Endothelial cell of umbilical vein (primary cell): ENCODE data around the gene METTL5.

Source experiments
- CTCF ChIP-seq, 2 donors: IDR thresholded peaks; 1 replicate in 1 of 2; 2 replicates in 1 of 2; pipeline ENCODE4 v1.5.1; 2011; ENCODE audit warnings: low read length in 2 of 2, mild to moderate bottlenecking in 2 of 2, moderate library complexity in 2 of 2, control low read depth in 1 of 2, inconsistent platforms in 1 of 2, low read depth in 1 of 2; ENCODE audit not compliant: insufficient read depth in 1 of 2; ENCODE audit errors: extremely low read depth in 1 of 2
- EZH2 ChIP-seq: IDR thresholded peaks from 2 replicates; pipeline ENCODE4 v1.6.1; 2012; ENCODE audit warnings: borderline replicate concordance, low read depth, mild to moderate bottlenecking, moderate library complexity, low read length, inconsistent platforms; ENCODE audit not compliant: severe bottlenecking
- GATA2 ChIP-seq: IDR thresholded peaks from 2 replicates; pipeline ENCODE4 v1.7.0; 2011; ENCODE audit warnings: low read depth, mild to moderate bottlenecking, moderate library complexity, mixed read lengths, low read length; ENCODE audit not compliant: insufficient read length, insufficient read depth
- JUN ChIP-seq: IDR thresholded peaks from 2 replicates; pipeline ENCODE4 v1.6.1; 2011; ENCODE audit warnings: borderline replicate concordance, low read depth; ENCODE audit not compliant: insufficient read length, insufficient read depth
- MAX ChIP-seq: IDR thresholded peaks from 2 replicates; pipeline ENCODE4 v1.6.1; 2011; ENCODE audit not compliant: insufficient read depth, insufficient read length
- MYC ChIP-seq: IDR thresholded peaks from one replicate; pipeline ENCODE4 v1.6.1; 2011; ENCODE audit warnings: mild to moderate bottlenecking, low read depth, low read length
- POLR2A ChIP-seq: IDR thresholded peaks from 2 replicates; pipeline ENCODE4 v1.6.1; 2012; ENCODE audit warnings: low read depth, mild to moderate bottlenecking, control low read depth, low read length
- POLR2AphosphoS5 ChIP-seq: IDR thresholded peaks from 2 replicates; pipeline ENCODE4 v1.6.1; 2012; ENCODE audit warnings: low read depth, mild to moderate bottlenecking, control low read depth, low read length, moderate library complexity; ENCODE audit not compliant: insufficient read depth

GRCh38 chr2:169767243-169767888 is 57.3 kb downstream of the METTL5 start:
- TF ChIP-seq CTCF (IDR thresholded peaks at IDR 0.05; ENCODE audit: extremely low read depth in 1 of 2, insufficient read depth in 1 of 2, low read depth in 1 of 2, low read length in 2 of 2) (peak; percentile 62 to 69), EZH2 (no peak), POLR2AphosphoS5 (no peak), POLR2A (no peak), MAX (no peak), JUN (no peak), MYC (no peak), GATA2 (no peak)
